Fibroblast of skin of back (primary cell): ENCODE measurements around the gene POU2F1.

Experiments used
- DNase-seq: peaks from one replicate; pipeline ENCODE4 v3.0.0-alpha.2; 2013

The POU2F1 gene

DNA sequence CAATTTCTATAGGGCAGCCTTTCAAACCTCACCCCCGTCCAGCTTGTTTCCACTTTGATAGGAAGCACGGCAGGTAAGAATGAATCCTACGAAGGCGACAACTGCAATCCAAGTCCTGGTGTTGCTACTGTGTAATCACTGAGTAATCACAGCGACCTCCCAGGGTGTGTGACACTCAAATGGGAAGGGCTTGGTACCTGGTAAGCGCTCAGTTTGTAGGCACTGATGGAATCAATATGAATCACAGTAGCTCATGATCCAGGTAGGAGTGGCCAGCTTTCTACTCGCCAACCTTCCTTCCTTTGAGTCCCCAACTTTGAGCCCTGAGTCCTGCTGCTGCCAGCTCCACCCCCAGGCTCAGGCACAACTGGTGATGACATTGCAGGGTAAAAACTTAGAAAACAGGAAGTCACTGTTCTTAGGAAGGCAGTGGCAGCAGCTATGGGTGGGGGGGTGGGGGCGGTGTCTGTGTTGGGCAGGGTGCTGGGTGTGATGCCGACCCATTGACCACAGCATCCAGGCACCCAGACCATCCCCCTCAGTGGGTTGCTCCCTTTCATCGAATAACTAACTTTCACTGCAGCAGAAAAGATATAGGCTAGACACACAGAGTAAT is 226.9 kb downstream of the POU2F1 start:
- DNase-seq = peak; percentile 5

- DNase-seq = no peak
These were observed 230.2 kb downstream of the POU2F1 start for GRCh38 chr1:167450843-167451242.

DNA sequence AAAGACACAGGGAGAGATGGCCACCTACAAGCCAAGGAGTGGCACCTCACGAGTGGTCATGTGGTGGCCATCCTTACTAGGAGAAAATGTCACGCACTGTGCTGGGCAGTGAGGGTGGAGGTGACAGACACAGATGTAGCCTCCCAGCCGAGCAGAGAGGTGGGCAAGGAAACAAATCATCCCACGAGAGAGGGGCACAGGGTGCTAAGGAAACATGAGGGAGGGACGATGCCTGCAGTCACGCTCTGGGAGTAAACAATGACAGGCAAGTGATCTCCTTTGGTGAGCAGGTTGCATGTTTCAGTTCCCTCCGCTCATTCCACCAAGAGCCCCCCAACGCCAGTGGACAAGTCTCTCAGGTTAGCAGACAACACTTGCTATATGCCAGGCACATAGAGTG is 231.8 kb downstream of the POU2F1 start:
- no peak for DNase-seq

DNA sequence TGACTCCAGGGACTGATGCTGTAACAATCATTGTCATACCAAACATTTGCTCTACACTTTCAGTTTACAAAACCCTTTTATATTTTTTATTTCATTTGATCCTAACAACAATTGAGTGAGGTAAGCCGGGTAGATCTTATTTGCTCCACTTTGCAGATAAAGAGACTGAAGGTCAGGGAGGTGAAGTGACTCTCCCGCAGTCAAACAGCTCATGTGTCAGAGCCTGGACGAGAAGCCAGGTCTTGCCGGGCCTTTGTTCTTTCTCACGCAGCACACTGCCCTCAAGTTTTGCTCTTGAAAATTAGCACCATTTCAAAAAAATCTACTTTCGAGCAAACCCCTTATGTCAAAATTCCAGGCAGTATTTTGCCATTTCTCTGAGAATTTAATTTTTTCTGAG is 232.4 kb downstream of the POU2F1 start:
- no peak for DNase-seq

- DNase-seq = no peak
These were observed 233.7 kb downstream of the POU2F1 start for GRCh38 chr1:167454304-167454893.

DNA sequence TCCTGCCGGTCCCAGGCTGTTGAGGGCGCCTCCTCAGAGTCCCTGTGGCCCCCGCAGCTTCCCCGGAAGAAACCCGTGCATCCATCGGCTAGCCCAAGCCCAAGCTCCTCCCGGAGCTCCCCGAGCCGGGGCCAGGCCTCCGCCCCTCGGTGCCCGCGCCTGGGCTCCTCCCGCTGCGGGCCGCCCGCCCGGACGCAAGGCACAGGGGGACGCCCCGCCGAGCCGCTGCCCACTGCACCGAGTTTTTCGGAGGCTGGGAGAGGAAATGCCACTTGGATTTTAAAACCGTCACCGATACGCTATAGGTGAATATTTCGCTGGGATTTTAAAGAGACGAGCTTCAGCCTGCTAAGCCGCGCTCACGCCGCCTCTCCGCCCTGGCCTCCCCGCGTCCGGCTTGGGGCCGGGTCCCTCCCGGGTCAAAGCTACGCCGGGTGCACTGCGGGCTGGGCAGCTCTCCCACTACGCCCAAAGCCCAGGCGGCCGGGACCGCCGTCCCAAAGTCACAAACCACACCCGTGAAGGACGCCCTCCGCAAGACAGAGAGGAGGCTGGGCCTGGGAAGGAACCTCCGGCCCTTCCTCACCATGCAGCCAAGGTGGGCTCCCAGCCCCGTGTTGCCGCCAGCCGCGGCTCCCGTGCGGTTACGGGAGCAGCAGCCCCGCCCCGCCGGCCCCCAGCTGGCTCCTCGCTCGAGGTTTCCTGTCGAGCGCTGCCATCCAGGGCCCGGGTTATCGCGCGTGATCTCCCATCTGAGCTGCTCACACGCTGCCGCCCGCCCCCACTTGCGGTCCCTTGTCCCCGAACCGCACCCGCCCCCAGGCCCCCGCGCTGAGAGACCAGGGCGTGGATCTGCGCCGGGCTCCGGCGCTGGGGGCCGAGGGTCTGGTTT is 234.5 kb downstream of the POU2F1 start:
- DNase-seq = peak; percentile 44

- peak; percentile 3 for DNase-seq
These were observed 235.2 kb downstream of the POU2F1 start for GRCh38 chr1:167455786-167456446.

GRCh38 chr1:167456524-167456923 is 235.8 kb downstream of the POU2F1 start:
- DNase-seq = no peak

GRCh38 chr1:167456926-167457325 is 236.2 kb downstream of the POU2F1 start:
- no peak for DNase-seq

DNA sequence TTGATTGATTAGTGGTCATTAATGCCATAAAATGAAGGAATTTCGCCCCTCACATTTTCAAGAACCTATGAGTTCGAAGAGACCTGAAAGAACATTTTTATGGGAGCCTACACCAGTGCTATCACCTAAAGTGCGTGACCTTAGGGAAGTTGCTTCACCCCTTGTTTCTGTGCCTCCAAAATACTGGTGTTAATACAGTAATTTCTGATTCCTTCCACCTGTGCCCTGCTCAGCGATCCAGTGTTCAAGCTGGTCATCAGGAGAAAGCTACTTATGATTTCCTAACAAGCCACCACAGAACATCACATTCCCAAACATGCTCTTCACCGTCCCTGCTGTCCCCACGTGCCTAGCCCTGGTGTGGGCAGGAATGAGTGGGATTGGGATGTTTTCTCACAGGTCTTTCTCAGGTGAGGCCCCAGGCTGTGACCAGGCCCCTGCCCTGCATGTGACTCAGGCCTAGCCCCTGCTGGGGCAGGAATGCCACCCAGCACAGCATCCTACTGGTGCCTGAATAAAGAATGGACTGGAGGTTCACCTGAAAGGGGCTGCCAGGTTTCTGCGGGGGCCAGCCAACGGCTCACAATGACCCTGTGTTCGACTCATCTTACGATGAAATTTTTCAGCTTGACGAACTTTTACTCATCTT is 237.4 kb downstream of the POU2F1 start:
- DNase-seq = no peak

DNA sequence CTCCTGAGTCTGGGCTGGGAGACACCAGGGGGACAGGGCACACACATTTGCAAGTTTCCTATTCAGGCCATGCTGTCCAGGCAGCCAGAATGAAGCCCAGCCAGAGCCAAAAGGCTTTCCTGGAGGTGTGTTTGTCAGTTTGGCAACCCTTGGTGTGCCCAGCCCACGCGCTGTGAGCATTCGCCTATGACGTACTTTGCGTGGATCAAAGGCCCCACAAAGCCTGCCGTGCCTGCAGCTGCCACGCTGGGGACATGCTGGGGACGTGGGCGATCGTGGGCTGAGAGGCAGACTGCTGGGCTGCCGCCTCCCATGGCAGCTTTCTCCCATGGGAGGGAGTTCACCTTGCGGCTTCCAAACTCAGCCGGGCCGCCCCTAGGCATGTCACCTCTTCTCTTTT is 240.2 kb downstream of the POU2F1 start:
- no peak for DNase-seq

GRCh38 chr1:167462341-167462740 is 241.7 kb downstream of the POU2F1 start:
- no peak for DNase-seq

DNA sequence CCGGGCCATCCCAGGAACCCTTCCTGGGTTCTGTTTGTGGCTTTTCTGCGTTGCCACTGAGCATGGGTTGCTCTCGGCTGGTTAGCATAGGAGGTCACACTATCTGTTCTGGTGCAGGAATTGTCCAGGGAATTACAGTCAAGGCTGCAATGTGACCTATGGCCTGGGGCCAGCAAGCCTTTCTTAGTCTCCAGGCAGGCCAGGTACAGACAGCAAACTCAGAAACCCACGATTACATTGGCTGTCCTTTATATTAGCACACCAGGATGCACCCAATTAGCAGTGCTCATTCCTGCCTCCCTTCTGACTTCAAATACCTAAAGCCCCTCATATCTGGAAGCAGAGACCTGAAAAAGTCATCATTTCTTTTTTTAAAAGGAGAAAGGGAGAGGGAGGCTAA is 242.4 kb downstream of the POU2F1 start:
- no peak for DNase-seq

DNA sequence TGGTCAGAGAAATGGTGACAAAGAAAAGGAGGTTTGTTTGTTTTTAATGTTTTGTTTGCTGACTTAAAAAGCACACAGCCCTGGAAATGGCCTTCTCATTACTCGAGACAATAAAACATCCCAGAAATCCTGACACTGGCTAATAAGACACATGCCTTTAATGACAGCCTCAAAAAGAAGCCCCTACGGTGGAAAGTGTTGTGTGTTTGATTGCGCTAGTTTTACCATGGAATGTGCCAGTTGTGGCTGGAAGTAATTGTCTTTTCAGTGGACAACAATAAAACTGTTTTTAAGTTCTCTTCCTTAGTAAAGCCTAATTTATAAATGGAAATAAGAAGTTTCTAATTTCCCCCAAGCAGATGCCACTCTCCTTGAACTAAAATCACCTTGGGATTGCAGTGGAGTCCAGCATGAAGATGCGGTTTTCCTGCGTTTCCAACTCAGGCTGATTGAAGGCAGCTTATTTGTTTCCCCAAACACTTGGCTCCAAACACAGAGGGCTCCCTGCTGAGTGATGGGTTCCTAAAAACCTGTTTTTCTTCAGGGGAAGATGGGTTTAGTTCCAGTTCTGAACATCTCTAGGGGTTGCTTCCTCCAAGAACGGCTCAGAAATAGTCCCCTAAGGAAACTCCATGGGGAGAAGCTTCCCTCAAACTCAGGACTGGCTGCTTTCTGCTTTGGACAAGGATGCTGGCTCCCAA is 243.3 kb downstream of the POU2F1 start:
- DNase-seq = no peak

DNA sequence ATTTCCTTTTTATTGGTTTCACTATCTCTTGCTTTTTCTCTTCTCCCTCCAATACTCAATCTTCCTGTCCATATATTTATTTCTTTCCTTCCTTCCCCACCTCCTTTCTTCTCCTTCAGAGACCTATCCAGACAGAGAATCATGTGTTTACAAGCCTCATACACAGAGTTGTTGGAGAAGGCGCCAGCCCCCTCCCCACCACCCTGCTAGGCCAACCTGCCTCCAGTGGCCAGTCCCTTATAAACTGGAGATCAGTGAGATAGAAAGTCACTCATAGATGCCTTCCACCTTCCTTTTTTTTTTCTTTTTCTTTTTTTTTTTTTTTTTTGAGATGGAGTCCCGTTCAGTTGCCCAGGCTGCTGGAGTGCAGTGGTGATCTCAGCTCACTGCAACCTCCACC is 244.3 kb downstream of the POU2F1 start:
- no peak for DNase-seq

- DNase-seq = no peak
These were observed 245.1 kb downstream of the POU2F1 start for GRCh38 chr1:167465743-167466142.

GRCh38 chr1:167467126-167467710 is 246.5 kb downstream of the POU2F1 start:
- no peak for DNase-seq

- no peak for DNase-seq
These were observed 247.1 kb downstream of the POU2F1 start for GRCh38 chr1:167467752-167468151.

DNA sequence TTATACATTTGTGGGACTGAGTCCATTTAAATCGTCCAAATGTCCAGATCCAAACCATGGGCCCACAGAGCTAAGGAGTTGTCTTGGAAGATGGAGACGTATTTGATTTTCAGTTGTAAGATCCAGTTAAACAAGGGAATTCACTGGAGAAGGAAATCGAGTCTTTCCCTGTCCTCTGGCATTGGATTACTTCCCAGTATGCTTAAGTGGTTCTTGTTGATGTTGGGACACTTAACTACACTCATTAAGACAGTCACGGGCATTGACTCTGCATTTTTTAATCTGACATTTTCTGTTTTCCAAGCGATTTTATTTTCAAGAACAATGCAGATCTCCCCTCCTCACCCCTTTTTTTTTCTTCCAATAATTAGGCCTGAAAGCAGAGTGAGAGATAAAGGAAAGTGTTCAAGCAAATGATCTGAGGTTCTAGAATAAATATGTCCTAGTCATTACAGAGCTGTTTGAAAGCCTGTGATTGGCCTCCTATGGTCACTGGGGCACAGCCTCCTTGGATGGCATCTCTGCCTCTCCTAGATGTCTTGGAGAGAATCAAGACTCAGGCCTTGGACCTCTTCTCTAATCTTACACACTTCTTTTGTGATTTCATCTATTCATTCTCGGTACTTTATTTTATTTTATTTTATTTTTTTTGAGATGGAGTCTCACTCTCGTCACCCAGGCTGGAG is 248.7 kb downstream of the POU2F1 start:
- DNase-seq = no peak

GRCh38 chr1:167471568-167471967 is 250.9 kb downstream of the POU2F1 start:
- no peak for DNase-seq
